GM18499 (cell line): Measurements from ENCODE around the gene ZWILCH.
"Not testable (repeated sequence)": the region's sequence is repeated elsewhere in the genome, so short reads cannot be mapped to it uniquely, and the experiment has no call there.

Experiments used
- ATAC-seq: cut with Tn5 transposase; IDR thresholded peaks from one replicate; pipeline ENCODE4 v1.9.1; 2021; ENCODE audit warnings: moderate number of reproducible peaks; ENCODE audit not compliant: insufficient read depth, unreplicated experiment

ZWILCH gene

GRCh38 chr15:66484539-66485112 lies 20.5 kb upstream of the ZWILCH start:
- no peak for ATAC-seq

- no peak for ATAC-seq
Observed at GRCh38 chr15:66486887-66487286, 18.2 kb upstream of the ZWILCH start.

- ATAC-seq, result no peak
Observed at GRCh38 chr15:66488525-66488924, 16.6 kb upstream of the ZWILCH start.

- no peak for ATAC-seq
Observed at GRCh38 chr15:66489179-66489791, 15.8 kb upstream of the ZWILCH start.

DNA sequence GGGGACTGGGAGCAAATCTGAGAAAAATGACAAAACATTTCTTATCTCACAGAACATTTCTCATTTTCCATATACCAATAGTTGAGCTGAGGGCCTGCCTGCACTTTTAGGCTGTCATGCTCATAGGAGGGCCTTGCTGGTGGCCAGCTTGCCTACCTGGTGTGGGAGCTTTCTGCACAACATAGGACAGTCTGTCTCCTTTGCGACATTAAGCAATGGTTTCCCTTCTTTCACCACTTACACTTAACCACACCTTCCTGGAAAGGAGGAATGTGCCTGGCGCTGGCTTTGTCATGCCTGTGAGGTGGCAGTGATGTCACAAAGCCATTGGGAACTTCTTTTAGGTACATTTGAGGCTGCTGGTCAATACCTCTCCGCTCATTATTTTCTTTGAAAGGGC lies 13.3 kb upstream of the ZWILCH start:
- no peak for ATAC-seq

GRCh38 chr15:66494262-66494661 lies 10.9 kb upstream of the ZWILCH start:
- ATAC-seq, result no peak

GRCh38 chr15:66496951-66497501 lies 8.1 kb upstream of the ZWILCH start:
- no peak for ATAC-seq

- peak; percentile 62 for ATAC-seq
Observed at GRCh38 chr15:66497502-66498455, 7.3 kb upstream of the ZWILCH start, which contains the start of gene SNAPC5. SNAPC5 (minus strand) TSS chr15:66497762; CDS start chr15:66497731, 31 bp downstream.

DNA sequence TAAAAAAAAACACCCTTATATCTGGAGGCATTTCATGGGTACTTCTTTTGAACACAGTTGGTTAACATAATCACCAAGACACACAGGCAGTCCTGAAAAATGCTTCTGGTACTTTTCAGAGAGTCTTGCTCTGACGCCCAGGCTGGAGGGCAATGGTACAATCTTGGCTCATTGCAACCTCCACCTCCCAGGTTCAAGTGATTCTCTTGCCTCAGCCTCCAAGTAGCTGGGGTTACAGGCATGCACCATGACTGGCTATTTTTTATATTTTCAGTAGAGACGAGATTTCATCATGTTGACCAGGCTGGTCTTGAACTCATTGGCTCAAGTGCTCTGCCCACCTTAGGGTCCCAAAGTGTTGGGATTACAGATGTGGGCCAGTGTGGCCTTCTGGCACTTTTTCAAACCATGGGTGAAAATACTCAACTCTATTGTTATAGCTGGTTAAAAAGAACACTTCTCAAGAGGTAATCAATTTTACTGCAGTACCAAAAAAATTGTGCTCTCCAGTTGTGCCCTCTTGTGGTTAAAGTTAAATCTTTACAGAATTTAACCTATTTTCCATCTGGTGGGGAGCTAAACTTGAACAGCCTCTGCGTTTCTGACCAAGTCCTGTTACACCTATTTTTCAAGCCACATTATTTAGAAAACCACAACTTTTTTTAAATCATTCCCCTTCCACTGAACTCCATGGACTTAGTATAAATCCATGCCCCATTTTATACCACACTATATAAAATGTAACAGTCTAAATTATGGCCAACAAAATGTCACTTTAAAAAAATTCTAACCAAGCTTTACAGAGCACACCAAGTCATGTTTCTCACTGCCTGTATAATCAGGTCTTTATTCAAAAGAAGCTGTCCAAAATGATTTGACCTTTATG lies 6.4 kb upstream of the ZWILCH start:
- ATAC-seq, result no peak

GRCh38 chr15:66500346-66500745 lies 4.8 kb upstream of the ZWILCH start:
- not testable (repeated sequence) for ATAC-seq

- ATAC-seq, result no peak
Observed at GRCh38 chr15:66502491-66502890, 2.6 kb upstream of the ZWILCH start.

GRCh38 chr15:66503041-66503648 lies 2.0 kb upstream of the ZWILCH start:
- not testable (repeated sequence) for ATAC-seq

DNA sequence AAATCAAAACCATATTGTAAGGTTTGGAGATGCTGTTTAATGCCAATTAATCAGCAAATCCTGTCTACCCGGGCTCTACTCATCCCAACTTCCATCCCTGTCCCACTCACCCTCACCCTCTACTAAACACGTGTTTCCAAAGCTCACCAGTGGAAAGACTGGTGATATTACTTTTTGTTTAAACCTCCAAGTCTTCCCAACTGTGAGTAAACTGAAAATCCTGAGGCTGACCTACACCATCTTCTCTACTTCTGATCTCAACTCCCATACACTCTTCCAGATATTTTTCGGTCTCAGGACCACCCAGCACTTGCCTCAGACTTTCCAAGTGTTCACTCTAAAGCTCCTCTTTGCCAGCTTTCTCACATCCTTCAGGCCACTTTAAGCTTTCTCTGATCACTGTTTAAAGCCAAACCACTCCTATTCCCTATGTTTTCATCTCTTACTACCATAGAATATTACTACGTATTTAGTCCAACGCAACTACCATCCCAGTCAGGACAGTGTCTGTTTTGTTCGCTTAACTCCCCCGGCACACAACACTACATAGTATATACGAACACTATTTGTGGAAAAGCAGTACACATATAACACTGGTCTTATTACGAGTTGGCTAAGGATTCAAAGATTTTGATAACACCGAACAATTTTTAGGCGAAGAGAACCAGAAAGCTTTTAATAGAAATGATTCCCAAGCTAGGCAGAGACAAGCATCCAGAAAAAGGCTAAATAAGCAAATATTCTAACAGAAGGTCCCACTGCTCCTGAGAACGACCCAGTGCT lies 1.2 kb upstream of the ZWILCH start:
- no peak for ATAC-seq

- no peak for ATAC-seq
Observed at GRCh38 chr15:66505430-66505811, 295 bp downstream of the ZWILCH start.

GRCh38 chr15:66505818-66506217 lies 692 bp downstream of the ZWILCH start:
- no peak for ATAC-seq

DNA sequence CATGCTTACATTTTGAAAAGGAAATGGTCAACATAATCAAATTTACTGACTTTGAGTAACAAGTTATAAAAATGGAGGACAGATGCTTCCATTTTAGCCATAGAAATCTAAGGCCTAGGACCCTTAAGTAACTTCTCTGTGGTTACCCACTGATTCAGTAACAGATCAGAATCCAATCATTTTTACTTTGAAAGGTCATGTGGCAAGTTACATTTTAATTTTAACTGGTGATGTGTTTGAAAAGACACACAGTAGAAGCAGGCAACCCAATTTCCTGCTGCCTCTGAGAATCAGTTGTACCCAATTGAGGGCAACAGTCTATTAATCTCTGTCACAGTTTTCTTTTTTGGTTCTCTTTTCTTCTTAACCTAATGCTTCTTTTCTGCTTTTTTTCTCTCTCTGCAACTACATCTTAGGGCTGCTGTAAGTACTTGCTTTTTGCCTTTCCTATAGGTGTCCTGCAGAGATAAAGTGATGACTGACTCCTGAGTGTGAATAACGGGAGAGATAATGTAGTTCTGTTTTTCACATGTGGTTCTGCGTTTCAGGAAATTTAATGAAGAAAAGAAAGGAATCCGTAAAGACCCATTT lies 3.3 kb downstream of the ZWILCH start:
- no peak for ATAC-seq

GRCh38 chr15:66514586-66514985 lies 9.5 kb downstream of the ZWILCH start:
- no peak for ATAC-seq

GRCh38 chr15:66515901-66516322 lies 10.8 kb downstream of the ZWILCH start:
- no peak for ATAC-seq
